ENCODE data around the gene ZNF578. TPM values are rescaled to one million over a fixed set of nuclear protein-coding genes. Genes with fewer than 3 reads are reported as not detected.
A peak's percentile ranks its signal among the peaks of the same experiment; 100 is the strongest.
"Not testable (repeated sequence)": the region's sequence is repeated elsewhere in the genome, so short reads cannot be mapped to it uniquely, and the experiment has no call there.

Gene ZNF578
- total and polyA plus RNA-seq, 5 experiments from 2014 or later, result 3.0 to 6.1 (median 3.5) TPM

DNA sequence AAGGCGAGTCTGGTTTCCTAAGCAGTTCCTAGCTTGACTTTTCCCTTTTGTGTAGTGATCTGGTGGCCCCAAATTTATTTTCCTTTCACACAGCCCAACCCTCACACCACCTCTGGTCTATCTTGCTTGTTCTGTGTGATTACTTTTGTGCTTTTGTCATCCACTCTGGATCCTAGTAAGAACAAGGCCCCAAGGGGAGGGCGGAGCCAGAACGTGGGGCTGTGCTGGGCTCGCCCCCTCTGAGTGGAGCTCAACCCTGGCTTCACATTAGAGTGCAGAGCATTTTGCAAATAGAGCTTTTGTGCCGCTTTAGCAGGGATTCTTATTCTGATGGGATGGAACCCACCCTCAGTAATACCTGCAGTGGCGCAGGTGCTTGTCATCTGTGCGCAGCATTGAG, 31.7 kb downstream of the ZNF578 start:
- H3K4me3 Mint-ChIP-seq, ATAC-seq, H3K27ac Mint-ChIP-seq, H3K4me1 Mint-ChIP-seq, POLR2A ChIA-PET, DNase-seq: not testable (repeated sequence)
- H3K9me3 Mint-ChIP-seq, result peaks cover 12 to 95% (median 40%) of the 10 kb centered on the region in 9 donors
- peaks cover 7 to 49% (median 41%) of the 10 kb centered on the region in 3 donors for H3K36me3 Mint-ChIP-seq
- H3K27me3 Mint-ChIP-seq, result peaks cover 0 to 12% (median 6%) of the 10 kb centered on the region in 5 donors

DNA sequence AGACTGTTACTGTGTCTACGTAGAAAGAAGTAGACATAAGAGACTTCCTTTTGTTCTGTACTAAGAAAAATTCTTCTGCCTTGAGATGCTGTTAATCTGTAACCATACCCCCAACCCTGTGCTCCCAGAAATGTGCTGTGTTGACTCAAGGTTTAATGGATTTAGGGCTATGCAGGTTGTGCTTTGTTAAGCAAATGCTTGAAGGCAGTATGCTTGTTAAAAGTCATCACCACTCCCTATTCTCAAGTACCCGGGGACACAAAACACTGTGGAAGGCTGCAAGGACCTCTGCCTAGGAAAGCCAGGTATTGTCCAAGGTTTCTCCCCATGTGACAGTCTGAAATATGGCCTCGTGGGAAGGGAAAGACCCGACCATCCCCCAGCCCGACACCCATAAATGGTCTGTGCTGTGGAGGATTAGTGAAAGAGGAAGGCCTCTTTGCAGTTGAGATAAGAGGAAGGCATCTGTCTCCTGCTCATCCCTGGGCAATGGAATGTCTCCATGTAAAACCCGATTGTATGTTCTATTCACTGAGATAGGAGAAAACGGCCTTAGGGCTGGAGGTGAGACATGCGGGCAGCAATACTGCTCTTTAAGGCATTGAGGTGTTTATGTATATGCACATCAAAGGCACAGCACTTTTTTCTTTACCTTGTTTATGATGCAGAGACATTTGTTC, 32.3 kb downstream of the ZNF578 start:
- Mint-ChIP-seq H3K4me3 (peak overlapping the region in 1 of 10 donors; percentile 28), H3K9me3 (peaks cover 13 to 96% (median 40%) of the 10 kb centered on the region in 9 donors), H3K36me3 (peaks cover 7 to 49% (median 40%) of the 10 kb centered on the region in 3 donors), H3K27me3 (peaks cover 0 to 12% (median 6%) of the 10 kb centered on the region in 5 donors)
- H3K4me1 Mint-ChIP-seq, ATAC-seq, POLR2A ChIA-PET, DNase-seq, H3K27ac Mint-ChIP-seq: not testable (repeated sequence)

DNA sequence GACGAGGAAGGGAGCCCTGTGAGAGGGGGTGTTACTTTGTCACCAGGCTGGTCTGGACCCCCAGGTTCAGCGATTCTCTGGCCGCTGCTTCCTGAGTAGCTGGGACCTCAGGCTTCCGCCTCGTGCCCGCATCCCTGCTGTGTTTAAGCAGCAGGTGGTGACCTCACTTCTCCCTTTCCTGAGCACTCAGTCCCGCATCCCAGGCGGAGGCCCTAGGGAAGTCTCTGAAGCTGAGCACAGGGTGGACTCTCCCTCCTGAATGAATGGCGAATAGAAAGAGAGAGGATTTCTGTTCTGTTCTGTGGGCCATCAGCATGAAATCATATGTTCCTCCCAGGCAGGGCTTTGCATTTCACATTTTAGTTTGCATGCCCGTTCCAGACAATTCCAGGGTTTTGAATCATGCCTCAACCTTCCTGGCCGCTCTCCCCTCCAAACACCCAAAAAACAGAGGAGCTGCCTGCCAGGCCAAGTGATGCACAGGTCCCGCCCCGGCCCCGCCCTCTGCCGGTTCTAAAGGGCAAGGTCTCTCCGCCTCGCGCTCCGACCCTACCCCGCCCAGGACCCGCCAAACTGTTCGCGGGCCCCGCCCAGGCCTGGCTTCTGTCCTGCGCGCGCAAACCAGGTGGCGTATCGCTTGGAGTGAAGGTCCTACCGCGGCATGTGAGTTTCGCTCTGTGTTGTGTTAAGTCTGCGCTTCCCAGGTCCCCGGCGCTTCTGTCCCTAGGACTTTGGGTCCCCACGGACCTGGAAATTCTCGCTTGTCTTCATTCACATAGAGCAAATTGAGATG, 39.0 kb downstream of the ZNF578 start:
- H3K4me3 Mint-ChIP-seq, result peak overlapping the region in 1 of 10 donors; percentile 8
- H3K9me3 Mint-ChIP-seq, result peaks cover 0 to 92% (median 26%) of the 10 kb centered on the region in 9 donors
- no peak overlapping the region for H3K27ac Mint-ChIP-seq
- no peak for ATAC-seq
- POLR2A ChIA-PET, result interaction anchor here (0.5 kb wide), 1 partner anchor 386 kb away, joined by 5 read pairs; no protein-coding TSS in a partner anchor
- no peaks in the 10 kb centered on the region for H3K4me1 Mint-ChIP-seq
- DNase-seq, result no peak
- H3K27me3 Mint-ChIP-seq, result peaks cover 0 to 15% (median 9%) of the 10 kb centered on the region in 5 donors
- H3K36me3 Mint-ChIP-seq, result peaks cover 19 to 36% (median 35%) of the 10 kb centered on the region in 3 donors

DNA sequence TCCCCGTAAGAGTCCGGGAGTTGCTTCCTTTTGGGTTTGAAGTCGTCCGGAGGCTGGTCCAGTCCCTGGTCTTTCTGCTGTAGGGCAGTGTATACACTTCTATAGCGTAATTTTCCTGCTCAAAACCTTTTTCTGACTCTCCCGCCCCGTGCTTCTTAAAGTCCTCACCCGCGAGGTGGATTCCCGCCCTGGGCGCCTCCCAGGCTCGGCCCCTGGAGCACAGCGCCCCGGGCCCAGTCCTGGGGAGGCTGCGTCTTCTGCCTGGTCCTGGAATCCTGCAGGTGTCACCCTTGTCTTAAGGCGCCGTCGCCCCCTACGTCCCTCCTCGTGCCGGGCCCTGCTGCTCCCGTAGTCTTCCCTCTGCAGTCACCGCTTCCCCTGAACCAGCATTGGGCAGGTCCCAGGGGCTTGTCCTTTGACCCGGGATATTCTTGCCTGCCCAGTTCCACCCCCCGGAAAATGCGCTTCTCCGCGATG, 39.7 kb downstream of the ZNF578 start:
- DNase-seq (no peak), ATAC-seq (no peak)
- Mint-ChIP-seq H3K27me3 (peaks cover 0 to 15% (median 9%) of the 10 kb centered on the region in 5 donors), H3K4me3 (peak overlapping the region in 4 of 10 donors; percentile 22 to 58 (median 40)), H3K36me3 (peaks cover 19 to 42% (median 37%) of the 10 kb centered on the region in 3 donors), H3K27ac (peak overlapping the region in 1 of 10 donors; percentile 27), H3K9me3 (peaks cover 0 to 93% (median 28%) of the 10 kb centered on the region in 9 donors), H3K4me1 (no peaks in the 10 kb centered on the region)
- POLR2A ChIA-PET, result no interaction called here

DNA sequence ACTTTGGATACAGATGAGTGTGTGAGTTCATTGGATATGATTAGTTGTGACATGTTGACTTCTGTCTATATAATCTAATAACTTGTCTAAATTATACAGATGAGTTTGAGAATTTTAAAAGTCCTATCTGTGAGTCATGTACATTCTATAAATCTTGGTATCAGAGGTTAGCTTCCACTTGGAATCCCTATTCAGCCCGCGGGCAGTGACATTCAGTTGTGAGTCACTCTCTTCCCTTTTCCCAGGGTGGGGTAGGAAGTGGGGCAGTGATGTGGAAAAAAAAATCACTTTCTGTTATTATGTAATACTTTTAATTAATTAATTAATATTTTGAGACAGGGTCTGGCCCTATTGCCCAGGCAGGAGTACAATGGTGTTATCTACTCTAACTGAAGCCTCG, 41.2 kb downstream of the ZNF578 start:
- no peaks in the 10 kb centered on the region for H3K4me1 Mint-ChIP-seq
- ATAC-seq (no peak), DNase-seq (no peak)
- no peak overlapping the region for H3K27ac Mint-ChIP-seq
- peaks cover 0 to 94% (median 33%) of the 10 kb centered on the region in 9 donors for H3K9me3 Mint-ChIP-seq
- POLR2A ChIA-PET, result no interaction called here
- H3K27me3 Mint-ChIP-seq, result peaks cover 0 to 15% (median 9%) of the 10 kb centered on the region in 5 donors
- no peak overlapping the region for H3K4me3 Mint-ChIP-seq
- H3K36me3 Mint-ChIP-seq, result peaks cover 19 to 51% (median 36%) of the 10 kb centered on the region in 3 donors

DNA sequence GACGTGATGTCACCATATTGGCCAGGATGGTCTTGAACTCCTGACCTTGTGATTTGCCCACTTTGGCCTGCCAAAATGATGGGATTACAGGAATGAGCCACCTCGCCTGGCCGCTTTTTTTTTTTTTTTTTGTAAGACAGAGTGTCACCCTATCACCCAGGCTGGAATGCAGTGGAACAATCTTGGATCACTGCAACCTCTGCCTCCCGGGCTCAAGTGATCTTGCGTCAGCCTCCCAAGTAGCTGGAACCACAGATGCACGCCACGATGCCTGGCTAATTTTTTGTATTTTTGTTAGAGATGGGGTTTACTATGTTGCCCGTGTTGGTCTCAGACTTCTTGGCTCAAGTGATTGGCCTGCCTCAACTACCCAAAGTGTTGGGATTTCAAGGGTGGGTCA, 45.2 kb downstream of the ZNF578 start:
- H3K36me3 Mint-ChIP-seq, result peaks cover 12 to 58% (median 42%) of the 10 kb centered on the region in 3 donors
- POLR2A ChIA-PET, result no interaction called here
- no peak overlapping the region for H3K4me3 Mint-ChIP-seq
- no peak overlapping the region for H3K27ac Mint-ChIP-seq
- no peaks in the 10 kb centered on the region for H3K4me1 Mint-ChIP-seq
- H3K9me3 Mint-ChIP-seq, result peaks cover 0 to 93% (median 37%) of the 10 kb centered on the region in 9 donors
- DNase-seq (no peak), ATAC-seq (no peak)
- H3K27me3 Mint-ChIP-seq, result peaks cover 0 to 8% (median 5%) of the 10 kb centered on the region in 5 donors

DNA sequence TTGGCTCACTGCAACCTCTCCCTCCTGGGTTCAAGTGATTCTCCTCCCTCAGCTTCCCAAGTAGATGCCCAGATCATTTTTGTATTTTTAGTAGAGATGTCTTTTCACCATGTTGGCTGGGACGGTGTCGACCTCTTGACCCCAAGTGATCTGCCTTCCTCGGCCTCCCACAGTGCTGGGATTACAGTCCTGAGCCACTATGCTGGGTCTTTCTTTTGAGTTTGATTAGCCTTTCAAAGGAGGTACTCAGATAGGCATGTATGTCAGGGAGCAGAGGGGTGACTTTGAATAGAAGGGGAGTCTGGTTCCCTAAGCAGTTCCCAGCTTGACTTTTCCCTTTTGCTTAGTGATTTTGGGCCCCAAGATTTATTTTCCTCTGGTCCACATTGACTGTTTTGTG, 47.1 kb downstream of the ZNF578 start:
- H3K27me3 Mint-ChIP-seq, DNase-seq, H3K4me3 Mint-ChIP-seq, ATAC-seq, H3K27ac Mint-ChIP-seq, POLR2A ChIA-PET, H3K4me1 Mint-ChIP-seq: not testable (repeated sequence)
- peaks cover 0 to 92% (median 32%) of the 10 kb centered on the region in 9 donors for H3K9me3 Mint-ChIP-seq
- H3K36me3 Mint-ChIP-seq, result peaks cover 21 to 71% (median 37%) of the 10 kb centered on the region in 3 donors

DNA sequence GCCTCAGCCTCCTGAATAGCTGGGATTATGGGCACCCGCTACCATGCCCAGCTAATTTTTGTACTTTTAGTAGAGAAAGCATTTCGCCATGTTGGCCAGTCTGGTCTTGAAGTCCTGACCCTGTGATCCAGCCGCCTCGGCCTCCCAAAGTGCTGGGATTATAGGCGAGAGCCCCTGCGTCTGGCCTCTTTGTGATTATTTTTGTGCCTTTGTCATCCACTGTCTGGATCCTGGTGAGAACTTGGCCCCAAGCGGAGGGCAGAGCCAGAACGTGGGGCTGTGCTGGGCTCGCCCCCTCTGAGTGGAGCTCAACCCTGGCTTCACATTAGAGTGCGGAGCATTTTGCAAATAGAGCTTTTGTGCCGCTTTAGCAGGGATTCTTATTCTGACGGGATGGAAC, 47.6 kb downstream of the ZNF578 start:
- ATAC-seq, H3K4me1 Mint-ChIP-seq, DNase-seq, POLR2A ChIA-PET, H3K27ac Mint-ChIP-seq, H3K27me3 Mint-ChIP-seq, H3K4me3 Mint-ChIP-seq: not testable (repeated sequence)
- H3K9me3 Mint-ChIP-seq, result peaks cover 0 to 91% (median 28%) of the 10 kb centered on the region in 9 donors
- H3K36me3 Mint-ChIP-seq, result peaks cover 24 to 72% (median 35%) of the 10 kb centered on the region in 3 donors

DNA sequence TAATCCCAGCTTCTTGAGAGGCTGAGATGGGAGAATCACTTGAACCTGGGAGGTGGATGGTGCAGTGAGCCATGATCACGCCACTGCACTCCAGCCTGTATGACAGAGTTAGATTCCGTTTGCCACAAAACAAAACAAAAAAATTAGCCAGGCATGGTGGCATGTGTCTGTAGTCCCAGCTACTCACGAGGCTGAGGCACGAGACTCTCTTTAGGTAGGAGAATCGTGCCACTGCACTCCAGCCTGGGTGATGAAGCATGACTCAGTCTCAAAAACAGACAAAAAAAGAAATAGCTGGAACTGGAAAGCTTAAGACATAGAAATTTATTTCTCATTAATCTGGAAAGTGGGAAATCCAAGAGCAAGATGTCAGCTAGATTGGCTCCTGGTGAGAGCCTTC, 53.9 kb downstream of the ZNF578 start:
- no peaks in the 10 kb centered on the region for H3K4me1 Mint-ChIP-seq
- no peak for DNase-seq
- POLR2A ChIA-PET, result no interaction called here
- H3K27me3 Mint-ChIP-seq, result no peaks in the 10 kb centered on the region
- no peak for ATAC-seq
- H3K36me3 Mint-ChIP-seq, result peaks cover 30 to 80% (median 34%) of the 10 kb centered on the region in 3 donors
- H3K4me3 Mint-ChIP-seq, result no peak overlapping the region
- H3K27ac Mint-ChIP-seq, result no peak overlapping the region
- peaks cover 6 to 94% (median 37%) of the 10 kb centered on the region in 9 donors for H3K9me3 Mint-ChIP-seq

DNA sequence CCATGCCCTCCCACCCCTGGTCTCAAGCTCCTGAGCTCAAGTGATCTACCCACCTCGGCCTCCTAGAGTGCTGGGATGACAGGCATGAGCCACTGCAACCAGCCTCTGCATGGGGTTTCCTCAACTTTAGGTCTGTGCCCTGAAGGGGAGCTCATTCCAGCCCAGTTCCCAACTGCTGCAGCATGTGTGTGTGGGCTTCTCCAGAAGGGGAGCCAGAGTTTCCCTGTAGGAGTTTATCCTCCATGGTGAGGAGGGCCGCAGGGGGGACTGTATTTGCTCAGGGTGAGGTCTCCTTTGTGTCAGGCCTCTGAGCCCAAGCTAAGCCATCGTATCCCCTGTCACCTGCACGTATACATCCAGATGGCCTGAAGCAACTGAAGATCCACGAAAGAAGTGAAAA, 62.8 kb downstream of the ZNF578 start:
- ATAC-seq, result no peak
- Mint-ChIP-seq H3K27me3 (peaks cover 0 to 7% (median 3%) of the 10 kb centered on the region in 5 donors), H3K36me3 (peaks cover 6 to 67% (median 59%) of the 10 kb centered on the region in 3 donors), H3K9me3 (peaks cover 17 to 97% (median 51%) of the 10 kb centered on the region in 9 donors), H3K4me3 (no peak overlapping the region), H3K4me1 (no peaks in the 10 kb centered on the region), H3K27ac (no peak overlapping the region)
- POLR2A ChIA-PET, result no interaction called here
- DNase-seq, result no peak

DNA sequence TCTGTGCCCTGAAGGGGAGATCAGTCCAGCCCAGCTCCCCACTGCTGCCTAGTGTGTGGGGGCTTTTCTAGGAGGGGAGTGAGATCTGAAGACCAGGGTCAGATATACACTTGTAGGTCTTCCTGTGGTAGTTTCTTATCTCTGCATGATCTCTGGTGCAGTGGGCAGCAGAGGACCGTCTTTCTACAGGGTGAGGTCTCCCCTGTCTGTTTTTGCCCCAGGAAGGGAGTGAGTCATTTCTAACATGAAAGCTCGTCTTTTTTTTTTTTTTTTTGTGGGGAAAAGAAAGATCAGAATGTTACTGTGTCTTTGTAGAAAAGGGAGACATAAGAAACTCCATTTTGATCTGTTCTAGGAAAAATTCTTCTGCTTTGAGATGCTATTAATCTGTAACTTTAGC, 65.3 kb downstream of the ZNF578 start:
- Mint-ChIP-seq H3K36me3 (peaks cover 6 to 59% (median 52%) of the 10 kb centered on the region in 3 donors), H3K9me3 (peaks cover 9 to 94% (median 44%) of the 10 kb centered on the region in 9 donors), H3K4me1 (no peaks in the 10 kb centered on the region), H3K27ac (no peak overlapping the region), H3K4me3 (no peak overlapping the region), H3K27me3 (peaks cover 0 to 7% (median 3%) of the 10 kb centered on the region in 5 donors)
- no peak for ATAC-seq
- POLR2A ChIA-PET, result no interaction called here
- no peak for DNase-seq

DNA sequence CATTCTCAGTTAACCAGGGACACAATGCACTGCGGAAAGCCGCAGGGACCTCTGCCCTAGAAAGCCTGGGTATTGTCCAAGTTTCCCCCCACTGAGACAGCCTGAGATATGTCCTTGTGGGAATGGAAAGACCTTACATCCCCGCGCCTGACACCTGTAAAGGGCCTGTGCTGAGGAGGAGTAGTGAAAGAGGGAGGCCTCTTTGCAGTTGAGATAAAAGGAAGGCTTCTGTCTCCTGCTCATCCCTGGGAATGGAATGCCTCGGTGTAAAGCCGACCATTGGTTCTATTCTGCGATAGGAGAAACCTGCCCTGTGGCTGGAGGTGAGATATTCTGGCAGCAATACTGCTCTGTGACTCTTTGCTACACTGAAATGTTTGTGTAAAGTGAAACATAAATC, 65.8 kb downstream of the ZNF578 start:
- H3K9me3 Mint-ChIP-seq, result peaks cover 8 to 93% (median 41%) of the 10 kb centered on the region in 9 donors
- DNase-seq, POLR2A ChIA-PET, H3K27ac Mint-ChIP-seq, H3K27me3 Mint-ChIP-seq, ATAC-seq, H3K4me1 Mint-ChIP-seq, H3K4me3 Mint-ChIP-seq: not testable (repeated sequence)
- peaks cover 6 to 57% (median 47%) of the 10 kb centered on the region in 3 donors for H3K36me3 Mint-ChIP-seq

DNA sequence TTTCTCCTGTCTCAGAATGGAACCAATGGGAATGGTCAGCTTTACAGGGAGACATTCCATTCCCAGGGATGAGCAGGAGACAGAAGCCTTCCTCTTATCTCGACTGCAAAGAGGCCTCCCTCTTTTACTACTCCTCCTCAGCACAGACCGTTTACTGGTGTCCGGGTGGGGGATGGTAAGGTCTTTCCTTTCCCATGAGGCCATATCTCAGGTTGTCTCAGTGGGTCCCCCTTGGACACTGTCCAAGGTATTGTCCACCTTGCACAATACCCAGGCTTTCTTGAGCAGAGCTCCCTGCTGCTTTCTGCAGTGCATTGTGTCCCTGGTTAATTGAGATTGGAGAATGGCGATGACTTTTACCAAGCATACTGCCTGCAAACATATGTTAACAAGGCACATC, 66.7 kb downstream of the ZNF578 start:
- no peak overlapping the region for H3K4me3 Mint-ChIP-seq
- POLR2A ChIA-PET, result no interaction called here
- peaks cover 6 to 93% (median 40%) of the 10 kb centered on the region in 9 donors for H3K9me3 Mint-ChIP-seq
- ATAC-seq (no peak), DNase-seq (no peak)
- H3K4me1 Mint-ChIP-seq, result no peaks in the 10 kb centered on the region
- H3K36me3 Mint-ChIP-seq, result peaks cover 6 to 54% (median 43%) of the 10 kb centered on the region in 3 donors
- H3K27ac Mint-ChIP-seq, result no peak overlapping the region
- peaks cover 0 to 7% (median 3%) of the 10 kb centered on the region in 5 donors for H3K27me3 Mint-ChIP-seq

All from naive thymus-derived CD8-positive, alpha-beta T cell (primary cell).